HepG2 (cell line): ENCODE measurements around the gene FBXO41.

ENCODE experiments used
- SOX6 ChIP-seq, 2 experiments: fragments of 450-650 bp in 1 of 2; sonication (generic) in 1 of 2; formaldehyde crosslinking in 1 of 2; IDR thresholded peaks; 2 replicates each; pipeline versions ENCODE4 v1.4.0 to v1.6.1; 2017 to 2020; ENCODE audit warnings: antibody characterized with exemption in 1 of 2, mild to moderate bottlenecking in 1 of 2, missing genetic modification reagents in 1 of 2
- ZBTB25 ChIP-seq: IDR thresholded peaks from 2 replicates; pipeline ENCODE4 v1.6.1; 2018; ENCODE audit warnings: missing genetic modification reagents
- ZNF275 ChIP-seq: sonication (generic); formaldehyde crosslinking; IDR thresholded peaks from 2 replicates; pipeline ENCODE4 v1.8.0; 2022; ENCODE audit warnings: missing genetic modification reagents, mild to moderate bottlenecking, inconsistent platforms, borderline replicate concordance

DNA sequence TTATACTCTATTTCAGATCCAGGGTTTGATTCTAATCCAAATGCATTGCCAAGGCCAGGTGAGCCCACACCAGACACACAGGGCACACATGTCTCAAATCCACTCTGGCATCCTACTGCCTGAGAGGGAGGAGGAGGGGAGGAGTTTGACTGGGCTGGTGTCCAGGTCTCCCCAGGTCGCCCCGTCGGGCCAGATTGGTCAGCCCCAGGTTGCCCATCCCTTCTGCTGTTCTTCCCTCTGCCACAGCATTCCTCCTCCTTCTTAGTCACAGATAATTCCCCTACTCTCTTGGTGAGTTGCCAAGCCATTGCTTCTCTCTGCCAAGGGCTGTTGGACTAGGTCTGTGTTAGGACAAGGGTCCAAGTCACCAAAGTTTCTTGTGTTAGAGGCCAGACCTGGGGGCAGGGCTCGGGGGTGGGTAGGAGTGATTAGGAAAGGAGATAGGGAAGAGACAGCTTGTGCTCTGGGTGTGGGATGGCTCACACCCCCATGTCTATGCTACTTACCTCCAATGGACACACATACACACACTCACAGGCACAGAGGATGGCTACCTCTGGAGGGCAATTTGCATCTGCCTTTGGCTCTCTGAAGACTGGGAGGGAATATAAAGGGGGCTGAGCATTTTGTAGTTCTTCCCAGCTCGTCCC lies 11.6 kb upstream of the FBXO41 start:
- TF ChIP-seq SOX6 (IDR thresholded peaks at IDR 0.05) = no peak
- no peak for TF ChIP-seq SOX6 (CRISPR knock-in tag; IDR thresholded peaks at IDR 0.05)
- no peak for TF ChIP-seq ZBTB25
- no peak for TF ChIP-seq ZNF275 (CRISPR knock-in tag)
